Measurements from ENCODE around the gene OXNAD1.
A peak's percentile ranks its signal among the peaks of the same experiment; 100 is the strongest.

Gene OXNAD1

GRCh38 chr3:16349986-16350596, 85.1 kb downstream of the OXNAD1 start:
- no peak for TF ChIP-seq CTCF (IDR thresholded peaks at IDR 0.05; ENCODE audit: unreplicated experiment in 3 of 3)
- peaks cover 13% of the 10 kb centered on the region for H3K4me1 Mint-ChIP-seq
- peaks cover 46% of the 10 kb centered on the region for H3K36me3 Mint-ChIP-seq (ENCODE audit: low read depth)
- no peaks in the 10 kb centered on the region for H3K9me3 Mint-ChIP-seq
- no peak overlapping the region for H3K4me3 Mint-ChIP-seq
- H3K27me3 Mint-ChIP-seq (ENCODE audit: low read depth) = no peaks in the 10 kb centered on the region
- H3K27ac Mint-ChIP-seq = peak overlapping the region in 2 of 3 experiments; percentile 36 to 60

- H3K27me3 Mint-ChIP-seq (ENCODE audit: low read depth) = no peaks in the 10 kb centered on the region
- H3K27ac Mint-ChIP-seq = peak overlapping the region in 2 of 3 experiments; percentile 36 to 60
- H3K9me3 Mint-ChIP-seq = no peaks in the 10 kb centered on the region
- peaks cover 13% of the 10 kb centered on the region for H3K4me1 Mint-ChIP-seq
- no peak for TF ChIP-seq CTCF (IDR thresholded peaks at IDR 0.05; ENCODE audit: unreplicated experiment in 3 of 3)
- H3K4me3 Mint-ChIP-seq = no peak overlapping the region
- peaks cover 47% of the 10 kb centered on the region for H3K36me3 Mint-ChIP-seq (ENCODE audit: low read depth)
Observed at GRCh38 chr3:16350597-16351318, 85.7 kb downstream of the OXNAD1 start.

GRCh38 chr3:16352428-16352827, 87.4 kb downstream of the OXNAD1 start:
- no peak for TF ChIP-seq CTCF (IDR thresholded peaks at IDR 0.05; ENCODE audit: unreplicated experiment in 3 of 3)
- Mint-ChIP-seq H3K4me1 (peaks cover 16% of the 10 kb centered on the region), H3K9me3 (no peaks in the 10 kb centered on the region), H3K4me3 (no peak overlapping the region), H3K27me3 (ENCODE audit: low read depth) (no peaks in the 10 kb centered on the region), H3K36me3 (ENCODE audit: low read depth) (peaks cover 41% of the 10 kb centered on the region), H3K27ac (no peak overlapping the region)

- no peaks in the 10 kb centered on the region for H3K27me3 Mint-ChIP-seq (ENCODE audit: low read depth)
- TF ChIP-seq CTCF (IDR thresholded peaks at IDR 0.05; ENCODE audit: unreplicated experiment in 3 of 3) = no peak
Observed at GRCh38 chr3:16354291-16354690, 89.3 kb downstream of the OXNAD1 start.

More at GRCh38 chr3:16354291-16354690, 89.3 kb downstream of the OXNAD1 start:
- Mint-ChIP-seq H3K36me3 (ENCODE audit: low read depth) (peaks cover 28% of the 10 kb centered on the region), H3K9me3 (no peaks in the 10 kb centered on the region), H3K4me3 (no peak overlapping the region), H3K27ac (no peak overlapping the region), H3K4me1 (peaks cover 31% of the 10 kb centered on the region)
